Measurements from ENCODE around the gene CRBN.

DNA sequence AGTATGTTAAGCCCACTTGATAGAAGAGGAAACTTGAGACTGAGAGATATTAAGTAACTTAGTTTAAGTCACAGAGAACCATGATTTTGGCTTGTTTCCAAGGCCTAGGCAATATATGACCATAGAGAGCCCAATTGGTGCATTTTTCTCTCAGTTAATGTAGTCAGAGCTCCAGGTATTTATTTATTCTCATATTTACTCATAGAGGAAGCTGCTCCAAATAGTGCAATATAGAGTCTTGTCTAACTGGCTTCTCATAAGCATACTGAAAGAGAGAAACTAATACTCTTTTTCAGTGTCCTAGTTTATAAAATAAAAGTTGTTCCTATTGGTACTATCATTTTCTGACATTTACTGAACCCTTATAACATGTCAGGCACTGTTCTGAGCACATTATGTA, 37.6 kb downstream of the CRBN start:
- TF ChIP-seq, protein P1, sequence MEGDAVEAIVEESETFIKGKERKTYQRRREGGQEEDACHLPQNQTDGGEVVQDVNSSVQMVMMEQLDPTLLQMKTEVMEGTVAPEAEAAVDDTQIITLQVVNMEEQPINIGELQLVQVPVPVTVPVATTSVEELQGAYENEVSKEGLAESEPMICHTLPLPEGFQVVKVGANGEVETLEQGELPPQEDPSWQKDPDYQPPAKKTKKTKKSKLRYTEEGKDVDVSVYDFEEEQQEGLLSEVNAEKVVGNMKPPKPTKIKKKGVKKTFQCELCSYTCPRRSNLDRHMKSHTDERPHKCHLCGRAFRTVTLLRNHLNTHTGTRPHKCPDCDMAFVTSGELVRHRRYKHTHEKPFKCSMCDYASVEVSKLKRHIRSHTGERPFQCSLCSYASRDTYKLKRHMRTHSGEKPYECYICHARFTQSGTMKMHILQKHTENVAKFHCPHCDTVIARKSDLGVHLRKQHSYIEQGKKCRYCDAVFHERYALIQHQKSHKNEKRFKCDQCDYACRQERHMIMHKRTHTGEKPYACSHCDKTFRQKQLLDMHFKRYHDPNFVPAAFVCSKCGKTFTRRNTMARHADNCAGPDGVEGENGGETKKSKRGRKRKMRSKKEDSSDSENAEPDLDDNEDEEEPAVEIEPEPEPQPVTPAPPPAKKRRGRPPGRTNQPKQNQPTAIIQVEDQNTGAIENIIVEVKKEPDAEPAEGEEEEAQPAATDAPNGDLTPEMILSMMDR (conservative IDR thresholded peaks at IDR 0.05; ENCODE audit: low read length): no peak
- no peak for TF ChIP-seq EZH2phosphoT487 (IDR thresholded peaks at IDR 0.05; ENCODE audit: borderline replicate concordance)

Data from Loucy (cell line).